Astrocyte (in vitro differentiated cells and primary cell): ENCODE results near the gene ZNF862. TPM values are rescaled to one million over a fixed set of nuclear protein-coding genes. Genes with fewer than 3 reads are reported as not detected.

Experiments
- DNase-seq: peaks from one replicate; pipeline ENCODE4 v3.0.0-alpha.2; 2010; ENCODE audit warnings: low read depth
- FAIRE-seq: peaks from 2 replicates; lab custom pipeline; 2011; peaks lifted over from hg19 to GRCh38; lab: Jason Lieb, UNC
- H2AFZ ChIP-seq: 2 replicates; pipeline ENCODE4 v1.6.0; 2012; ENCODE audit warnings: low read depth, low read length, inconsistent platforms
- H3K27ac ChIP-seq: 2 replicates; pipeline ENCODE4 v1.5.1; 2011; ENCODE audit warnings: low read depth, low read length, inconsistent platforms
- H3K27me3 ChIP-seq: 2 replicates; pipeline ENCODE4 v1.6.0; 2011; ENCODE audit warnings: low read length, inconsistent platforms; ENCODE audit not compliant: insufficient read depth
- H3K36me3 ChIP-seq: 2 replicates; pipeline ENCODE4 v1.5.1; 2011; ENCODE audit warnings: low read length, inconsistent platforms; ENCODE audit not compliant: insufficient read depth
- H3K4me1 ChIP-seq: 2 replicates; pipeline ENCODE4 v1.5.1; 2011; ENCODE audit warnings: low read length, inconsistent platforms; ENCODE audit not compliant: insufficient read depth
- H3K4me2 ChIP-seq: 2 replicates; pipeline ENCODE4 v1.6.0; 2012; ENCODE audit warnings: low read length, inconsistent platforms
- H3K4me3 ChIP-seq: 2 replicates; pipeline ENCODE4 v1.5.1; 2011; ENCODE audit warnings: low read depth, mild to moderate bottlenecking, low read length, inconsistent platforms; ENCODE audit not compliant: insufficient read depth
- H3K79me2 ChIP-seq: 2 replicates; pipeline ENCODE4 v1.6.0; 2012; ENCODE audit warnings: mild to moderate bottlenecking, low read length, inconsistent platforms; ENCODE audit not compliant: insufficient read depth
- H3K9ac ChIP-seq: 2 replicates; pipeline ENCODE4 v1.6.0; 2012; ENCODE audit warnings: mild to moderate bottlenecking, low read length, inconsistent platforms
- H3K9me3 ChIP-seq: 2 replicates; pipeline ENCODE4 v1.5.1; 2012; ENCODE audit warnings: low read depth, mild to moderate bottlenecking, low read length, inconsistent platforms; ENCODE audit not compliant: insufficient read depth
- H4K20me1 ChIP-seq: 2 replicates; pipeline ENCODE4 v1.6.0; 2012; ENCODE audit warnings: low read length, inconsistent platforms; ENCODE audit not compliant: insufficient read depth
- H3K27ac Mint-ChIP-seq: one replicate; pipeline ENCODE4 v1.8.0; 2021; ENCODE audit warnings: mild to moderate bottlenecking, mixed read lengths; ENCODE audit not compliant: unreplicated experiment
- H3K27me3 Mint-ChIP-seq: one replicate; pipeline ENCODE4 v1.8.0; 2021; ENCODE audit warnings: low read depth, mixed read lengths; ENCODE audit not compliant: unreplicated experiment
- H3K36me3 Mint-ChIP-seq: one replicate; pipeline ENCODE4 v1.8.0; 2021; ENCODE audit warnings: low read depth, mixed read lengths; ENCODE audit not compliant: unreplicated experiment
- H3K4me1 Mint-ChIP-seq: one replicate; pipeline ENCODE4 v1.8.0; 2021; ENCODE audit warnings: low read depth, mixed read lengths; ENCODE audit not compliant: unreplicated experiment
- H3K4me3 Mint-ChIP-seq: one replicate; pipeline ENCODE4 v1.8.0; 2021; ENCODE audit warnings: mild to moderate bottlenecking, moderate library complexity, mixed read lengths; ENCODE audit not compliant: unreplicated experiment
- H3K9me3 Mint-ChIP-seq: one replicate; pipeline ENCODE4 v1.8.0; 2021; ENCODE audit warnings: mild to moderate bottlenecking, mixed read lengths; ENCODE audit not compliant: unreplicated experiment
- EZH2 ChIP-seq: IDR thresholded peaks from 2 replicates; pipeline ENCODE4 v1.6.1; 2012; ENCODE audit warnings: mild to moderate bottlenecking, low read length, inconsistent platforms; ENCODE audit not compliant: insufficient read depth
- total RNA-seq: library from RNA; stranded (reverse); gene quantifications from 2 replicates; pipeline ENCODE4 v1.2.1, GENCODE V29; 2021
- TF ChIP-seq, protein P1 (sequence below): IDR thresholded peaks from 2 replicates; pipeline ENCODE4 v1.5.1; 2011; ENCODE audit warnings: low read depth, mild to moderate bottlenecking, inconsistent platforms, low read length, moderate library complexity; ENCODE audit not compliant: insufficient read depth

The ZNF862 gene
- total RNA-seq, 1 donor from 2014 or later, result 13.2 TPM

DNA sequence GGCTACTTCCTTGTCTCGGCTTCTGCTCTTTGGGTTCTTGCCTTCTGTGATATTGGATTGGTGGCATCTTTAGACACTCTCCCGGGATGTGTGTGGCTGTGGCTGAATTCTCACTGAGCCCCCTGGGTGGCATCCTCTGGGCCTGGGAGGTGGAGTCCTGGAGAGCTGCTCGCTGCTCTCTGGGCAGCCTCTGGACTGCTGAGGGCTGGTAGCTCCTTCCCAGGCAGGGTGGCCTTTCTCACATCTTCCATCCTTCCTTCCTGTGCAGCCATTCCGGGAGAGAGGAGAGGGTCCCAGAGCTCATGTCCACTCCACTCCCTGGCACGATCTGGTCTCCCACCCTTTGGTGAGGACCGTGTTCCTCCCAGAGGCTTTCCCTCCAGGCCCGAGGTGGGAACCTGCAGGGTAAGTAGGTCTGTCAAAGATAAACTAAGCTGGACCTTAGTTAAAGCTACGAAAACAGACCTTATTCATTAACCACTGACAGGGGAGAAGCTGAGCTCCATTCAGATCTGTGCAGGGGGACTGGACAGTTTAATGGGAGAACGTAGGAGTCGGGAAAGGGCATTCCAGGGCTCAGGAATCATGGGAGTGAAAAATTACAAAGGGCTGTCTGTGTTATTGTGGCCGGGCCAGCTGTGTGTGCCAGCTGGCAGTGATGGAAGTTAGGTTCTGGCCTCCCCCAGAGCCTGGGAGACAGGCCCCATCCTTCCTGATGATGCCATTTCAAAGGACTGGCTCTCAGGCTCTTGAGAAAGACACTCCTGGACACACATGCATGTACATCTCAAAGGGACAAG lies 44.3 kb downstream of the ZNF862 start:
- H3K27me3 ChIP-seq, result no peaks in the 10 kb centered on the region

DNA sequence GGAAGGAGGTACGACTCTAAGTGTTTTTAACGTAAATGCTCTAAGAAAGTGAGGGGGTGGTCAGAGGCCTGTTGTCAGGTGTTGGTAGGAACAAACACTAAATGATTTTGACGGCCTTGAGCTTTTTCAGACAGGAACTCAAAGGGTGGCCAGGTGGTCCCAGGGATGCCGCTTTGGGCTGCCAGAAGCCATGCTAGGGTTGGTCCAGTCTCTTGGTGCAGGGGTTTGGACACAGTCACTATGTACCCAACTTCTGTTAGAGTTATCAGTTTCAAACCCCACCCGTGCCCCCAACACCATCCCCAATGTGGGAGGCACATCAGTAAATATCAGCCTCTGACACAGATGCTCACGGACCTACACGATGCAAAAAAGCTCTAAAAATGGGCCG lies 44.9 kb downstream of the ZNF862 start:
- no peak overlapping the region for H3K27ac Mint-ChIP-seq
- FAIRE-seq, result no peak
- H3K4me2 ChIP-seq, result no peak overlapping the region
- H3K27ac ChIP-seq, result no peak overlapping the region
- DNase-seq, result no peak
- H3K4me3 ChIP-seq, result no peak overlapping the region
- H4K20me1 ChIP-seq, result no peaks in the 10 kb centered on the region
- H3K4me1 ChIP-seq, result peaks cover 3% of the 10 kb centered on the region
- H3K27me3 ChIP-seq, result no peaks in the 10 kb centered on the region
- peaks cover 5% of the 10 kb centered on the region for H3K27me3 Mint-ChIP-seq
- no peaks in the 10 kb centered on the region for H3K9me3 Mint-ChIP-seq
- no peaks in the 10 kb centered on the region for H3K79me2 ChIP-seq
- H3K9ac ChIP-seq, result no peak overlapping the region
- no peak overlapping the region for H3K4me3 Mint-ChIP-seq
- TF ChIP-seq EZH2, result no peak
- TF ChIP-seq, protein P1, sequence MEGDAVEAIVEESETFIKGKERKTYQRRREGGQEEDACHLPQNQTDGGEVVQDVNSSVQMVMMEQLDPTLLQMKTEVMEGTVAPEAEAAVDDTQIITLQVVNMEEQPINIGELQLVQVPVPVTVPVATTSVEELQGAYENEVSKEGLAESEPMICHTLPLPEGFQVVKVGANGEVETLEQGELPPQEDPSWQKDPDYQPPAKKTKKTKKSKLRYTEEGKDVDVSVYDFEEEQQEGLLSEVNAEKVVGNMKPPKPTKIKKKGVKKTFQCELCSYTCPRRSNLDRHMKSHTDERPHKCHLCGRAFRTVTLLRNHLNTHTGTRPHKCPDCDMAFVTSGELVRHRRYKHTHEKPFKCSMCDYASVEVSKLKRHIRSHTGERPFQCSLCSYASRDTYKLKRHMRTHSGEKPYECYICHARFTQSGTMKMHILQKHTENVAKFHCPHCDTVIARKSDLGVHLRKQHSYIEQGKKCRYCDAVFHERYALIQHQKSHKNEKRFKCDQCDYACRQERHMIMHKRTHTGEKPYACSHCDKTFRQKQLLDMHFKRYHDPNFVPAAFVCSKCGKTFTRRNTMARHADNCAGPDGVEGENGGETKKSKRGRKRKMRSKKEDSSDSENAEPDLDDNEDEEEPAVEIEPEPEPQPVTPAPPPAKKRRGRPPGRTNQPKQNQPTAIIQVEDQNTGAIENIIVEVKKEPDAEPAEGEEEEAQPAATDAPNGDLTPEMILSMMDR, result no peak
- peaks cover 6% of the 10 kb centered on the region for H3K4me1 Mint-ChIP-seq
- no peaks in the 10 kb centered on the region for H3K9me3 ChIP-seq
- peak overlapping the region; percentile 2 for H2AFZ ChIP-seq
- H3K36me3 ChIP-seq, result no peaks in the 10 kb centered on the region
- no peaks in the 10 kb centered on the region for H3K36me3 Mint-ChIP-seq

More for the DNA sequence above, 44.3 kb downstream of the ZNF862 start:
- Histone ChIP-seq H2AFZ (peak overlapping the region; percentile 2), H3K9me3 (no peaks in the 10 kb centered on the region), H3K27ac (no peak overlapping the region), H3K36me3 (no peaks in the 10 kb centered on the region), H3K4me1 (peaks cover 3% of the 10 kb centered on the region), H3K4me2 (no peak overlapping the region), H4K20me1 (no peaks in the 10 kb centered on the region), H3K79me2 (no peaks in the 10 kb centered on the region), H3K9ac (no peak overlapping the region), H3K4me3 (no peak overlapping the region)
- Mint-ChIP-seq H3K27ac (no peak overlapping the region), H3K36me3 (no peaks in the 10 kb centered on the region), H3K4me1 (peaks cover 6% of the 10 kb centered on the region), H3K9me3 (no peaks in the 10 kb centered on the region), H3K27me3 (peaks cover 7% of the 10 kb centered on the region), H3K4me3 (no peak overlapping the region)
- DNase-seq, result peak; percentile 16
- FAIRE-seq, result no peak
- TF ChIP-seq, protein P1, result no peak
- no peak for TF ChIP-seq EZH2

DNA sequence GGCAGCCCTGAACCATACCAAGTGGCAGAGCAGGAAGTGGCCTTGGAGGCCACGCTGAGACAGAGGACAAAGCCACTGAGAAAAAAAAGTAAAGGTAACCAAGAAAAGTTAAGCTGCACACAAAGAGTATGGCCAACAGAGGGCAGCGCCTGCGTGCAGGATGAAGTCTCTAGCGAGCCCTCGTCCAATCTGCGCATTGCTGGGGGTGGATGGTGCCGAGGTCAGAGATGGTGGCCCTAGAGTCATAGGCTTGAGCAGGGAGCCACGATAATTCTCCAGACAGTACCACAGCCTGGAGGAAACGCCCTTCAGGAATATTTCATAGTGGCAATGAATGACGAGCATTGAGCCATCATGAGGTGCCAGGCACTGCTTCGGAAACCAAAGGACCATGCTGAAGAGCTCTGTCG lies 45.3 kb downstream of the ZNF862 start:
- no peaks in the 10 kb centered on the region for H3K27me3 ChIP-seq
- H3K4me1 ChIP-seq, result peaks cover 3% of the 10 kb centered on the region
- Mint-ChIP-seq H3K4me1 (peaks cover 6% of the 10 kb centered on the region), H3K9me3 (no peaks in the 10 kb centered on the region), H3K36me3 (no peaks in the 10 kb centered on the region), H3K4me3 (no peak overlapping the region), H3K27ac (no peak overlapping the region), H3K27me3 (peaks cover 5% of the 10 kb centered on the region)
- no peak overlapping the region for H3K9ac ChIP-seq
- no peaks in the 10 kb centered on the region for H3K79me2 ChIP-seq
- no peaks in the 10 kb centered on the region for H3K36me3 ChIP-seq
- H4K20me1 ChIP-seq, result no peaks in the 10 kb centered on the region
- no peak overlapping the region for H2AFZ ChIP-seq
- DNase-seq (no peak), FAIRE-seq (no peak)
- no peak for TF ChIP-seq EZH2
- TF ChIP-seq, protein P1, result peak; percentile 48
- no peaks in the 10 kb centered on the region for H3K9me3 ChIP-seq
- no peak overlapping the region for H3K4me2 ChIP-seq
- no peak overlapping the region for H3K27ac ChIP-seq
- no peak overlapping the region for H3K4me3 ChIP-seq
